ENCODE measurements around the gene TAS2R39.

TAS2R39 gene

DNA sequence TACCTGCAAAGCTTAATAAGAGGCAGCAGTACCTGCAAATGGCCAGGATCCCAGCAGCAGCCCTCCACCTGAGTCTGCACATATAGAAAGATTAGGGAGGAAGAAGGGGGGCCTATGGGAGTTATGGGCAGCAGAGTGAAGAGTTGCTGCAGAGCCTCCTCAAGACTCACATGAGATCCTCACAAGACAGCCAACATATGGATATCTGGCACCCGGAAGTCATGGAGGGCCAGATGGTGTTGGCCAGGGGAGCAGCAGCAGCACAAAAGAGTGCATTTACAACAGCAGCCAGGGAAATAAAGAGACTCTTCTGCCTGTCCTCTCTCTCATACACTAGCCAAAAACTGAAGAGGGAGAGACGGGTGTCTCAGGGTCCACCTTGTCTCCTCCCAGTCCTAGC, 34.6 kb downstream of the TAS2R39 start:
- CTCF ChIA-PET, result no interaction called here
- no peak for DNase-seq (ENCODE audit: extremely low spot score)
- POLR2A ChIA-PET, result no interaction called here
- no peak for TF ChIP-seq FOXA1 (IDR thresholded peaks at IDR 0.05)

DNA sequence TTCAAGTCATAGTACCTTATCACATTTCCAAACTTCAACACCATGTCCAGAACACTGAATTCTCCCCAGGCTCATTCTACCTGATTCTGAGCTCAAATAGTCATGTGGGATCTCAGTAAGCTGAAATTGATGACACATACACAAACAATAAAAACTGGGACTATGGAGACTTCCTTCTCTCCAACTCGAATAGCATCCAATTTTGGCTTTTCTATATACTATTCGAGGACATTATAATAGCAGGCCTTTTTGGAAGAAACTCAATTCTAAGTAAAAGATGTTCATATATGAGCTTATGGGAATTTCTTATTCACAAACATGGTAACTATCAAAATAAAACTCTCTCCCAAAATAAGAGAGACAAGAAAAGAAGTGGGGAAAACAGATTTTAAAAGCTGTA, 38.1 kb downstream of the TAS2R39 start:
- ChIA-PET POLR2A (no interaction called here), CTCF (interaction anchor here (1.7 to 3.8 kb wide), 2 partner anchors 19 to 348 kb away, joined by 4 to 16 read pairs; no protein-coding TSS in a partner anchor)
- no peak for DNase-seq (ENCODE audit: extremely low spot score)
- TF ChIP-seq NFRKB (IDR thresholded peaks at IDR 0.05), result no peak
- no peak for TF ChIP-seq L3MBTL2 (conservative IDR thresholded peaks at IDR 0.05)
- no peak for TF ChIP-seq LEF1 (IDR thresholded peaks at IDR 0.05; ENCODE audit: borderline replicate concordance)
- TF ChIP-seq HDGF (IDR thresholded peaks at IDR 0.05; ENCODE audit: borderline replicate concordance), result no peak
- no peak for TF ChIP-seq TARDBP (IDR thresholded peaks at IDR 0.05)

DNA sequence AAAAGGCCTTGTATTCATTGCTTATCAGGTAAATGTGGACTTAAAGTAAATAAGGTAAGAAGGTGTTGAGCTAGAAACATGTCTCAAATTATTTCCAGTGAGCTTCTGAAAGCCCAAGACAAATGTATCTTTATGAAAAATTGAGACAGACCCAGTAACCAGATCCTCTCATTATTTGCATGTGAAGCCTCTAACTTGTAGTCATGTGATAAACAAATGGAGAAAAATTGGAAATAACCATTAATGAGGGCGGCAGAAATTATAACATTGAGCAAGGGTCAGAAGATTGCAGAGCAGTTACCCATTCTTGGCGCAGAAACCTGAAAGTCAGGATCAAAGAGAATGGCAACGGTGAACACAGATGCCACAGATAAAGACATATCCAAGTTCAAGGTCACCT, 38.5 kb downstream of the TAS2R39 start, which contains the start of gene TAS2R40:
Gene TAS2R40, plus strand, starts transcription at position 301 of the 400 bp plus-strand sequence. Its CDS starts 42 bp downstream, at position 343.
- no peak for DNase-seq (ENCODE audit: extremely low spot score)
- ChIA-PET POLR2A (no interaction called here), CTCF (interaction anchor here (1.7 to 3.8 kb wide), 2 partner anchors 19 to 349 kb away, joined by 4 to 16 read pairs; no protein-coding TSS in a partner anchor)
- TF ChIP-seq ZNF384 (IDR thresholded peaks at IDR 0.05) (no peak), ARNT (IDR thresholded peaks at IDR 0.05) (no peak), LEF1 (IDR thresholded peaks at IDR 0.05; ENCODE audit: borderline replicate concordance) (no peak), ELF4 (IDR thresholded peaks at IDR 0.05) (no peak), BHLHE40 (IDR thresholded peaks at IDR 0.05; ENCODE audit: borderline replicate concordance) (no peak), SP1 (IDR thresholded peaks at IDR 0.05) (no peak), HDGF (IDR thresholded peaks at IDR 0.05; ENCODE audit: borderline replicate concordance) (no peak), CTBP1 (IDR thresholded peaks at IDR 0.05; ENCODE audit: borderline replicate concordance) (no peak), SUZ12 (IDR thresholded peaks at IDR 0.05) (no peak), NFRKB (IDR thresholded peaks at IDR 0.05) (no peak), L3MBTL2 (conservative IDR thresholded peaks at IDR 0.05) (no peak), FOXK2 (IDR thresholded peaks at IDR 0.05) (no peak)

DNA sequence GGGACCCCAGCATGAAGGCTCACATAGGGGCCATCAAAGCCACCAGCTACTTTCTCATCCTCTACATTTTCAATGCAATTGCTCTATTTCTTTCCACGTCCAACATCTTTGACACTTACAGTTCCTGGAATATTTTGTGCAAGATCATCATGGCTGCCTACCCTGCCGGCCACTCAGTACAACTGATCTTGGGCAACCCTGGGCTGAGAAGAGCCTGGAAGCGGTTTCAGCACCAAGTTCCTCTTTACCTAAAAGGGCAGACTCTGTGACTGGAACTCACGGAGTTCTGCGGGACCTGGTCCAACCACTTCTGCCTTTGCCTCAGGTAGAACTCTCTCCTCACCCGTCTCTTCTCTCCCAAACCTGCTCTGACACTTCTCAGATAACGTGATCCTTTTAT, 39.6 kb downstream of the TAS2R39 start:
- POLR2A ChIA-PET, result no interaction called here
- CTCF ChIA-PET, result interaction anchor here (0.6 kb wide), 1 partner anchor 1163 kb away, joined by 3 read pairs; no protein-coding TSS in a partner anchor

DNA sequence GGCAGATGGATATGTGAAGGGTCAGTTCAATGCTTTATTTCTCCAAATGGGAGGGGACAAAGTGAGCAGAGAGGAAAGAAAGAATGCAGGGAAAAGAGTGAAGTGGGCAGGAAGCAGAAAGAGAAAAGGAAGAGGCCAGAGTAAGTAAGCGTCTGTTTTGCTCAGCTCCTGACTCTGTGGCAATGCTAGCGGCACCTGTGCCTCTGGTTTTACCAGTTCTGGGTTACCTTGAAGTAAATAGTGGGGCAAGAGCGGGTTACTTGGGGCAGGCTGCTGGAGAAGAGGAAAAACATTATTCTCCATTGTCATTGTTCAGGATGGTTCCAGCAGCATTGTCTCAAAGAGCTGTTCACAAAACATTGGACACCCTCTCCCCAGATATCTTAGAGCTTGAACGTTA, 40.6 kb downstream of the TAS2R39 start:
- POLR2A ChIA-PET, result no interaction called here
- CTCF ChIA-PET, result interaction anchor here (1.9 kb wide), 1 partner anchor 9 kb away, joined by 10 read pairs; no protein-coding TSS in a partner anchor
- TF ChIP-seq SUZ12 (IDR thresholded peaks at IDR 0.05) (no peak), TARDBP (IDR thresholded peaks at IDR 0.05) (no peak), ARNT (IDR thresholded peaks at IDR 0.05) (no peak)
- no peak for DNase-seq (ENCODE audit: extremely low spot score)

More for the DNA sequence above, 39.6 kb downstream of the TAS2R39 start:
- no peak for DNase-seq (ENCODE audit: extremely low spot score)
- no peak for TF ChIP-seq L3MBTL2 (conservative IDR thresholded peaks at IDR 0.05)
- TF ChIP-seq, protein P1, sequence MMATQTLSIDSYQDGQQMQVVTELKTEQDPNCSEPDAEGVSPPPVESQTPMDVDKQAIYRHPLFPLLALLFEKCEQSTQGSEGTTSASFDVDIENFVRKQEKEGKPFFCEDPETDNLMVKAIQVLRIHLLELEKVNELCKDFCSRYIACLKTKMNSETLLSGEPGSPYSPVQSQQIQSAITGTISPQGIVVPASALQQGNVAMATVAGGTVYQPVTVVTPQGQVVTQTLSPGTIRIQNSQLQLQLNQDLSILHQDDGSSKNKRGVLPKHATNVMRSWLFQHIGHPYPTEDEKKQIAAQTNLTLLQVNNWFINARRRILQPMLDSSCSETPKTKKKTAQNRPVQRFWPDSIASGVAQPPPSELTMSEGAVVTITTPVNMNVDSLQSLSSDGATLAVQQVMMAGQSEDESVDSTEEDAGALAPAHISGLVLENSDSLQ (IDR thresholded peaks at IDR 0.05), result no peak
- no peak for TF ChIP-seq ZNF384 (IDR thresholded peaks at IDR 0.05)
- no peak for TF ChIP-seq FOXA1 (IDR thresholded peaks at IDR 0.05)
- no peak for TF ChIP-seq HDGF (IDR thresholded peaks at IDR 0.05; ENCODE audit: borderline replicate concordance)
- no peak for TF ChIP-seq BHLHE40 (IDR thresholded peaks at IDR 0.05; ENCODE audit: borderline replicate concordance)
- no peak for TF ChIP-seq LEF1 (IDR thresholded peaks at IDR 0.05; ENCODE audit: borderline replicate concordance)
- no peak for TF ChIP-seq FOXK2 (IDR thresholded peaks at IDR 0.05)
- TF ChIP-seq NFRKB (IDR thresholded peaks at IDR 0.05), result no peak
- no peak for TF ChIP-seq TARDBP (IDR thresholded peaks at IDR 0.05)
- TF ChIP-seq CTBP1 (IDR thresholded peaks at IDR 0.05; ENCODE audit: borderline replicate concordance), result no peak
- no peak for TF ChIP-seq SUZ12 (IDR thresholded peaks at IDR 0.05)
- no peak for TF ChIP-seq ARNT (IDR thresholded peaks at IDR 0.05)
- no peak for TF ChIP-seq SP1 (IDR thresholded peaks at IDR 0.05)
- no peak for TF ChIP-seq FOXM1 (IDR thresholded peaks at IDR 0.05; ENCODE audit: borderline replicate concordance)
- no peak for TF ChIP-seq ELF4 (IDR thresholded peaks at IDR 0.05)

DNA sequence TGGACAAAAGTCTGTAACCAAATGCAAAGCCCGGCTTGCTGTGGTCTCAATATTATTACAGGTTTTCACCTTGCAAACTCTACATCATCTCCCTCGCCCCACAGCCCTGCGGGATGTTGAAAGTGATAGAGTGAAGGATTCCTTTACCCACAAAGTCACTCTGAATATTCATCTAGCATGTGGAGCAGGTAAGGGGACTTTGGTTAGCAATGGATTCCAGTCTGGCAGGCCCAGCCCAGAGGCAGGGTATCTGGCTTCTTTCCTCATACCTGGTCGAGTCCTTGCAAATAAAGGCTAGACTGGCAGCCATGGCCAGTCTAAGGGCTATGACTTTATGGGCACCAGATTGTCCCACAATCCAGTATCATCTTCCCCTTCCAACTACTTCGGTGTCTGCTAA, 41.8 kb downstream of the TAS2R39 start:
- DNase-seq (ENCODE audit: extremely low spot score), result no peak
- ChIA-PET CTCF (interaction anchor here (1.9 kb wide), 1 partner anchor 10 kb away, joined by 10 read pairs; no protein-coding TSS in a partner anchor), POLR2A (no interaction called here)
- TF ChIP-seq BHLHE40 (IDR thresholded peaks at IDR 0.05; ENCODE audit: borderline replicate concordance), result no peak
- TF ChIP-seq SUZ12 (IDR thresholded peaks at IDR 0.05), result no peak
- no peak for TF ChIP-seq SP1 (IDR thresholded peaks at IDR 0.05)
- TF ChIP-seq FOXM1 (IDR thresholded peaks at IDR 0.05; ENCODE audit: borderline replicate concordance), result no peak
- no peak for TF ChIP-seq NFRKB (IDR thresholded peaks at IDR 0.05)
- no peak for TF ChIP-seq L3MBTL2 (conservative IDR thresholded peaks at IDR 0.05)
- no peak for TF ChIP-seq ZNF384 (IDR thresholded peaks at IDR 0.05)
- TF ChIP-seq CTBP1 (IDR thresholded peaks at IDR 0.05; ENCODE audit: borderline replicate concordance), result no peak
- TF ChIP-seq ELF4 (IDR thresholded peaks at IDR 0.05), result no peak
- TF ChIP-seq HDGF (IDR thresholded peaks at IDR 0.05; ENCODE audit: borderline replicate concordance), result no peak
- TF ChIP-seq ARNT (IDR thresholded peaks at IDR 0.05), result no peak
- no peak for TF ChIP-seq TARDBP (IDR thresholded peaks at IDR 0.05)
- no peak for TF ChIP-seq FOXK2 (IDR thresholded peaks at IDR 0.05)
- no peak for TF ChIP-seq FOXA1 (IDR thresholded peaks at IDR 0.05)
- TF ChIP-seq LEF1 (IDR thresholded peaks at IDR 0.05; ENCODE audit: borderline replicate concordance), result no peak
- TF ChIP-seq, protein P1 (IDR thresholded peaks at IDR 0.05), result no peak

DNA sequence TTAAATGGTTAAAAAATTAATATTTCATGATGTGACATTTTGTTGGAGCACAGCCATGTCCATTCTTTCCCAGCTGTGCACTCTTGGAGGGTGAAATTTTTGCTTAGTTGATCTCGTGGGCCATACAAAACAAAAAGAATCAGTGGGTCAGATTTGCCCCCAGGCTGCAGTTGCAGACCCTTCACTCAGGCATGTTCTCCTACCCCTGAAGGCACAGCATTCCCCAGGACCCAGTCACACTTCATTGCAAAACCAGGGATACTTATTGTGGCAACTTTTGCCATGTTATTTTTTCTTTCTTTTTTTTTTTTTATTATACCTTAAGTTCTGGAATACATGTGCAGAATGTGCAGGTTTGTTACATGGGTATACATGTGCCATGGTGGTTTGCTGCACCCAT, 44.6 kb downstream of the TAS2R39 start:
- CTCF ChIA-PET, result interaction anchor here (1.8 to 3.0 kb wide), 2 partner anchors 13 kb away, joined by 6 to 13 read pairs; no protein-coding TSS in a partner anchor

More for the DNA sequence above, 44.6 kb downstream of the TAS2R39 start:
- no peak for TF ChIP-seq FOXK2 (IDR thresholded peaks at IDR 0.05)
- no peak for TF ChIP-seq HDGF (IDR thresholded peaks at IDR 0.05; ENCODE audit: borderline replicate concordance)
- TF ChIP-seq ARNT (IDR thresholded peaks at IDR 0.05), result no peak
- TF ChIP-seq ELF4 (IDR thresholded peaks at IDR 0.05), result no peak
- no peak for TF ChIP-seq ZNF384 (IDR thresholded peaks at IDR 0.05)
- TF ChIP-seq SUZ12 (IDR thresholded peaks at IDR 0.05), result no peak
- TF ChIP-seq, protein P1 (IDR thresholded peaks at IDR 0.05), result no peak
- no peak for TF ChIP-seq NFRKB (IDR thresholded peaks at IDR 0.05)
- TF ChIP-seq TARDBP (IDR thresholded peaks at IDR 0.05), result no peak
- no peak for TF ChIP-seq CTBP1 (IDR thresholded peaks at IDR 0.05; ENCODE audit: borderline replicate concordance)
- no peak for TF ChIP-seq L3MBTL2 (conservative IDR thresholded peaks at IDR 0.05)
- TF ChIP-seq BHLHE40 (IDR thresholded peaks at IDR 0.05; ENCODE audit: borderline replicate concordance), result no peak
- no peak for TF ChIP-seq SP1 (IDR thresholded peaks at IDR 0.05)
- TF ChIP-seq FOXA1 (IDR thresholded peaks at IDR 0.05), result no peak
- no peak for TF ChIP-seq FOXM1 (IDR thresholded peaks at IDR 0.05; ENCODE audit: borderline replicate concordance)
- no peak for TF ChIP-seq LEF1 (IDR thresholded peaks at IDR 0.05; ENCODE audit: borderline replicate concordance)
- POLR2A ChIA-PET, result no interaction called here
- no peak for DNase-seq (ENCODE audit: extremely low spot score)

Measured in HEK293T (cell line).